Upper lobe of right lung (tissue), 1 donor: ENCODE data around the gene CDC42SE1. TPM values are rescaled to one million over a fixed set of nuclear protein-coding genes. Genes with fewer than 3 reads are reported as not detected.

Experiments used
- ATAC-seq: fragments of 200-7000 bp; cut with Tn5 transposase; one replicate; pipeline ENCODE4 v1.9.1; 2020; ENCODE audit warnings: mild to moderate bottlenecking, moderate library complexity
- DNase-seq: peaks from one replicate; pipeline ENCODE4 v3.0.0-alpha.2; 2020
- H3K27ac ChIP-seq: fragments of 200-600 bp; one replicate; pipeline ENCODE4 v1.8.0; 2022
- H3K27me3 ChIP-seq: fragments of 200-600 bp; one replicate; pipeline ENCODE4 v1.8.0; 2022; ENCODE audit warnings: mild to moderate bottlenecking
- H3K36me3 ChIP-seq: fragments of 200-600 bp; one replicate; pipeline ENCODE4 v1.8.0; 2022
- H3K4me1 ChIP-seq: fragments of 200-600 bp; one replicate; pipeline ENCODE4 v1.8.0; 2022
- H3K4me3 ChIP-seq: fragments of 200-600 bp; one replicate; pipeline ENCODE4 v1.8.0; 2022; ENCODE audit warnings: mild to moderate bottlenecking
- H3K9me3 ChIP-seq: fragments of 200-600 bp; one replicate; pipeline ENCODE4 v1.8.0; 2022
- CTCF ChIP-seq: fragments of 200-600 bp; IDR thresholded peaks from one replicate; pipeline ENCODE4 v1.8.0; 2022; ENCODE audit warnings: antibody characterized with exemption
- intact Hi-C: fragments of 100-400 bp; cut with DNase I; formaldehyde crosslinking; loops from one replicate; pipeline ENCODE4 v1.11.0; 2022
- total RNA-seq: library from RNA; stranded (reverse); fragmentation: NEBNext Ultra II Directional; extraction: Animal tissue kit (Norgen Biotek cat#: 25700); gene quantifications from one replicate; pipeline ENCODE4 v1.2.1, GENCODE V29; 2021
- donor health status: DM: no; HTN: yes; CAD: no; lungs with severe emphysema.

The CDC42SE1 gene
- total RNA-seq, 1 donor from 2014 or later: 105 TPM

GRCh38 chr1:151026460-151026859, 33.0 kb downstream of the CDC42SE1 start:
- Histone ChIP-seq H3K4me1 (no peaks in the 10 kb centered on the region), H3K36me3 (peaks cover 62% of the 10 kb centered on the region), H3K4me3 (no peak overlapping the region), H3K27me3 (no peaks in the 10 kb centered on the region), H3K9me3 (no peaks in the 10 kb centered on the region), H3K27ac (no peak overlapping the region)
- ATAC-seq (no peak), DNase-seq (no peak)
- intact Hi-C loops: no loop called here
- TF ChIP-seq CTCF: no peak

GRCh38 chr1:151024540-151025146, 34.8 kb downstream of the CDC42SE1 start:
- Histone ChIP-seq H3K4me3 (no peak overlapping the region), H3K36me3 (peaks cover 46% of the 10 kb centered on the region), H3K9me3 (no peaks in the 10 kb centered on the region), H3K27ac (no peak overlapping the region), H3K27me3 (no peaks in the 10 kb centered on the region), H3K4me1 (no peaks in the 10 kb centered on the region)
- ATAC-seq (peak; percentile 99), DNase-seq (peak; percentile 82)
- peak; percentile 78 for TF ChIP-seq CTCF
- intact Hi-C loops: no loop called here

GRCh38 chr1:151013518-151013917, 45.9 kb downstream of the CDC42SE1 start:
- peaks cover 41% of the 10 kb centered on the region for H3K4me1 ChIP-seq

GRCh38 chr1:151012684-151013471, 46.5 kb downstream of the CDC42SE1 start:
- H3K27ac ChIP-seq: peak overlapping the region; percentile 37
- DNase-seq: no peak
- H3K36me3 ChIP-seq: peaks cover 5% of the 10 kb centered on the region
- H3K4me3 ChIP-seq: no peak overlapping the region
- peaks cover 43% of the 10 kb centered on the region for H3K4me1 ChIP-seq
- TF ChIP-seq CTCF: no peak
- H3K9me3 ChIP-seq: no peaks in the 10 kb centered on the region
- intact Hi-C loops: loop anchor here (10.0 kb wide), 1 partner anchor 52 kb away; the partner anchor contains the start of gene MLLT11
- H3K27me3 ChIP-seq: no peaks in the 10 kb centered on the region
- ATAC-seq: no peak

More at GRCh38 chr1:151013518-151013917, 45.9 kb downstream of the CDC42SE1 start:
- peak; percentile 13 for TF ChIP-seq CTCF
- DNase-seq (no peak), ATAC-seq (peak; percentile 87)
- Histone ChIP-seq H3K4me3 (no peak overlapping the region), H3K27me3 (no peaks in the 10 kb centered on the region), H3K9me3 (no peaks in the 10 kb centered on the region), H3K36me3 (peaks cover 11% of the 10 kb centered on the region), H3K27ac (peak overlapping the region; percentile 37)
- intact Hi-C loops: loop anchor here (10.0 kb wide), 1 partner anchor 51 kb away; the partner anchor contains the start of gene MLLT11

- H3K27ac ChIP-seq: peak overlapping the region; percentile 14
- intact Hi-C loops: loop anchor here (10.0 kb wide), 1 partner anchor 53 kb away; the partner anchor contains the start of gene MLLT11
Observed at GRCh38 chr1:151011154-151011850, 48.1 kb downstream of the CDC42SE1 start.

More at GRCh38 chr1:151011154-151011850, 48.1 kb downstream of the CDC42SE1 start:
- Histone ChIP-seq H3K36me3 (no peaks in the 10 kb centered on the region), H3K4me1 (peaks cover 56% of the 10 kb centered on the region), H3K4me3 (no peak overlapping the region), H3K27me3 (no peaks in the 10 kb centered on the region), H3K9me3 (no peaks in the 10 kb centered on the region)
- no peak for DNase-seq
- no peak for ATAC-seq
- TF ChIP-seq CTCF: no peak
